Uterus (tissue), 4 donors: ENCODE data around the gene EXOC2. TPM values are rescaled to one million over a fixed set of nuclear protein-coding genes. Genes with fewer than 3 reads are reported as not detected.

Source experiments
- DNase-seq, 2 donors: peaks; one replicate each; pipeline ENCODE4 v3.0.0-alpha.2; 2019 to 2020
- H3K27ac ChIP-seq, 2 donors: fragments of 200-600 bp; sonication (generic); 1 replicate in 1 of 2; 2 replicates in 1 of 2; pipeline ENCODE4 v1.5.1; 2016 to 2018
- H3K27me3 ChIP-seq, 2 donors: fragments of 200-600 bp; sonication (generic); one replicate each; pipeline ENCODE4 v1.5.1; 2018 to 2019; ENCODE audit warnings: control low read depth in 1 of 2
- H3K36me3 ChIP-seq, 2 donors: fragments of 200-600 bp; sonication (generic); one replicate each; pipeline ENCODE4 v1.5.1; 2019; ENCODE audit warnings: control low read depth in 1 of 2
- H3K4me1 ChIP-seq, 2 donors: fragments of 200-600 bp; sonication (generic); one replicate each; pipeline ENCODE4 v1.5.1; 2018 to 2019; ENCODE audit warnings: control low read depth in 1 of 2
- H3K4me3 ChIP-seq, 2 donors: fragments of 200-600 bp; sonication (generic); 1 replicate in 1 of 2; 2 replicates in 1 of 2; pipeline ENCODE4 v1.5.1; 2018 to 2019; ENCODE audit warnings: mild to moderate bottlenecking in 1 of 2
- H3K9me3 ChIP-seq, 2 donors: fragments of 200-600 bp; sonication (generic); one replicate each; pipeline ENCODE4 v1.5.1; 2019; ENCODE audit warnings: control low read depth in 1 of 2
- POLR2A ChIP-seq, 2 donors: fragments of 450-650 bp; IDR thresholded peaks; one replicate each; pipeline ENCODE4 v1.6.1; 2016; ENCODE audit warnings: antibody characterized with exemption in 2 of 2, mild to moderate bottlenecking in 1 of 2, moderate library complexity in 1 of 2
- intact Hi-C: fragments of 100-400 bp; cut with DNase I; formaldehyde crosslinking; loops from one replicate; pipeline ENCODE4 v1.15.1; 2023; ENCODE audit warnings: low total_unique reads
- total RNA-seq, 4 donors: library from RNA; depleted of rRNA in 3 of 4; stranded (reverse); fragments of >200 nt in 3 of 4; gene quantifications; one replicate each; pipeline versions ENCODE4 v1.1.0 to v1.2.4, GENCODE V29; 2014 to 2023
- TF ChIP-seq, protein P1 (sequence below), 4 experiments: fragments of 200-600 bp in 2 of 4; fragments of 450-650 bp in 2 of 4; sonication (generic) in 2 of 4; IDR thresholded peaks; one replicate each; pipeline ENCODE4 v1.5.1; 2016 to 2019; ENCODE audit warnings: antibody characterized with exemption in 4 of 4, mild to moderate bottlenecking in 2 of 4, moderate library complexity in 1 of 4
- donor health status: DM: yes; HTN: yes; CAD: no.

Gene EXOC2
- total RNA-seq, 4 donors from 2014 or later, result 12.3 to 27.0 (median 22.9) TPM

DNA sequence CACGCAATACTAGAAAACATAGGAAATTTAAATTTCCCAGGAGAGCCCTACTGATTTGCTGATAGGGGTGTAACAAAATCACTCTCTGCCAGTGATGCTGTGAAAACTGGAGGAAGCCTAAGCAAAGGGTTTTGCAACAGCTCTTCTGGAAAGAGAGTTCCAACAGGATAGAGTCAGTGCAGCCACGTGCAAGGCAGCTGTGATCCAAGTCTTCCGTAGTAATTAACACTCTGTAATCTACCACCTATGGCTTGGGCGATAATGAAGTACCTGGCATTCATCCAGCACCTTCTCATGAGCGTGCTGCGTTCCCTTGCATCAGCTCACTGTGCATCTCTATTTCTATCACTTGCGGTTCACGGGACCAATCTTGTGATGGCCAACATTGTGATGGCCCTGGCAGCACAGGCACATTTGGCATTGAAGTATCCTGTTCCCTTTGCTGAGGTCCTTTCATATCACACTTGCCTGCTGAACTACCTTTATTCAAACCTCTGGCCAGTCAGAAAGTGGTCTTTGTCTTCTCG lies 253.2 kb downstream of the EXOC2 start:
- no peaks in the 10 kb centered on the region for H3K27me3 ChIP-seq
- no peaks in the 10 kb centered on the region for H3K4me1 ChIP-seq
- no peak for DNase-seq
- no peak overlapping the region for H3K27ac ChIP-seq
- no peak overlapping the region for H3K4me3 ChIP-seq
- no peaks in the 10 kb centered on the region for H3K9me3 ChIP-seq
- TF ChIP-seq POLR2A (IDR thresholded peaks at IDR 0.05), result no peak
- intact Hi-C loops, result no loop called here
- H3K36me3 ChIP-seq, result no peaks in the 10 kb centered on the region

DNA sequence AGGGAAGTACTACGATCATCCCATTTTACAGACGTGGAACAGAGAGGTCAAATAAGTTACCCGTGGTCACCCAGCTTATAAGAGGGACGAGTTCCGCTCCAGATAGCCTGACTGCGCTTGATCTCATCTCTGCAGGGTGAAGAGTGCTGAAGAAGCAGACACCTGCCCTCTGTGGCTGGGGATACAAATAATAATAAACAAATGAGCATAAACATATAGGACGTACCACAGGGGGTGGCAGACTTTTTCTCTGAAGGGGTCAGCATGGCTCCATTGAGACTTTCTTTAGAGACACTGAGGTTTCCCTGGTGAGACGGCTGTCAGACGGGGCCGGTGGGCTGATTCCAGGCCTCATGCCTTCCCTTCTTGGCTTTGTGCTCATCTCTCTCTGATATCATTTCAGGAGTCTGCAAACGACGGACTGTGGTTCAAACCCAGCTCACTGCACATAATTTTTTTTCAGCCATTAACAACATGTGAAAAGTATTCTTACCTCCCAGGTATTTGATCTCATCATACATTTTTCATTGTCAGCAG lies 254.2 kb downstream of the EXOC2 start:
- no peak for TF ChIP-seq POLR2A (IDR thresholded peaks at IDR 0.05)
- TF ChIP-seq, protein P1, sequence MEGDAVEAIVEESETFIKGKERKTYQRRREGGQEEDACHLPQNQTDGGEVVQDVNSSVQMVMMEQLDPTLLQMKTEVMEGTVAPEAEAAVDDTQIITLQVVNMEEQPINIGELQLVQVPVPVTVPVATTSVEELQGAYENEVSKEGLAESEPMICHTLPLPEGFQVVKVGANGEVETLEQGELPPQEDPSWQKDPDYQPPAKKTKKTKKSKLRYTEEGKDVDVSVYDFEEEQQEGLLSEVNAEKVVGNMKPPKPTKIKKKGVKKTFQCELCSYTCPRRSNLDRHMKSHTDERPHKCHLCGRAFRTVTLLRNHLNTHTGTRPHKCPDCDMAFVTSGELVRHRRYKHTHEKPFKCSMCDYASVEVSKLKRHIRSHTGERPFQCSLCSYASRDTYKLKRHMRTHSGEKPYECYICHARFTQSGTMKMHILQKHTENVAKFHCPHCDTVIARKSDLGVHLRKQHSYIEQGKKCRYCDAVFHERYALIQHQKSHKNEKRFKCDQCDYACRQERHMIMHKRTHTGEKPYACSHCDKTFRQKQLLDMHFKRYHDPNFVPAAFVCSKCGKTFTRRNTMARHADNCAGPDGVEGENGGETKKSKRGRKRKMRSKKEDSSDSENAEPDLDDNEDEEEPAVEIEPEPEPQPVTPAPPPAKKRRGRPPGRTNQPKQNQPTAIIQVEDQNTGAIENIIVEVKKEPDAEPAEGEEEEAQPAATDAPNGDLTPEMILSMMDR (IDR thresholded peaks at IDR 0.05), result no peak
- Histone ChIP-seq H3K4me3 (no peak overlapping the region), H3K36me3 (no peaks in the 10 kb centered on the region), H3K4me1 (no peaks in the 10 kb centered on the region), H3K27me3 (no peaks in the 10 kb centered on the region), H3K9me3 (no peaks in the 10 kb centered on the region), H3K27ac (no peak overlapping the region)
- no peak for DNase-seq
- intact Hi-C loops, result no loop called here

DNA sequence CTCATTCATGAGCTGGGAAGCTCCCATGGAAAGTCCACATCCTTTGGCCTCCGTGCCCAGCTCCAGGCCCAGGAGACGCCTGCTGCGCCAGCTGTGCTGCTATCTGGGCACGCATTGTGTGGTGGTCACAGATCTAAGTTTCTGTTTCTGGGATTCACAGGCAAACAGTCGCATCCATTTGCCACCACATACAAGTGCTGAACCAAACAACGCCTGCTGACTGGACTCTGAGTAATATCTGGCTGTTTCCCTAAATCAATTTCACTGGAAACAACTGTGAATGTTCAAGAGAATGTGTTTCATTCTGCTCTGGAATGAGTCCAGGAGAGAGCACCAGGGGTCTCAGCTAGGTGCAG lies 255.9 kb downstream of the EXOC2 start:
- intact Hi-C loops, result no loop called here

DNA sequence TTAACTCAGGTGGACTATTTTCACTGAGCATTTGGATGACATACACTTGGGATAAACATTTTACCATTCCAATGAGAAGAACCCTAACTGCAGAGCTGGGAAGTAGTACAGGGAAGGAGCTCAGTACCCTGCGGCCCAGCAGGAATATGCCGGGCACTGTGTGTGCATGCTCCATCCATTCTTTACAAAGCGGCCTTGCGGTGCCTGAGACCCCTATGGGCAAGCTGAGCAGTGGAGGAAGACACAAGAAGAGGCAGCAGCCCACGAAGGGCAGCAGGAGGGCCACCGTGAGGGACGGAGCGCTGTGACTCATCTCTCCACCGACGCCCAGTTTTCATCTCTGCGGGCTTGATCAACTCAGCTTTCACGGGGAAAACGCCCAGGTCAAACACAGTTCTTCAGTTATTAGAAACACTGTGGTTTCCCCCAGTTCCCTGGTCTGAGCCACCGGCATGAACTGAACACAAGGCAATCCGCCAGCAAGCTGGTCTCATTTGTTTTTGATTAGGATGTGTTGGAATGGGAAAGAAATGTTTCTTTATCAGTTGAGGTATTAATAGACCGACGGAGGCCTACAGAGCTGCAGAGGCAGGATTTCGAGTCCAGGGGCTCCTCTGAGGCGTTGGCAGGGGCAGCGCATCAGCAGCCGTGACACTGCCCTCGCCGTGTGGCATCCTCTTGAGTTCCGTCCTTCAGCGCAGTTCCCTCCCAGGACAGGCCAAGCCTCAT lies 256.5 kb downstream of the EXOC2 start:
- DNase-seq, result no peak
- no peaks in the 10 kb centered on the region for H3K27me3 ChIP-seq
- H3K27ac ChIP-seq, result no peak overlapping the region
- TF ChIP-seq, protein P1 (IDR thresholded peaks at IDR 0.05), result no peak
- TF ChIP-seq POLR2A (IDR thresholded peaks at IDR 0.05), result no peak
- no peak overlapping the region for H3K4me3 ChIP-seq
- H3K9me3 ChIP-seq, result no peaks in the 10 kb centered on the region
- H3K4me1 ChIP-seq, result no peaks in the 10 kb centered on the region
- no peaks in the 10 kb centered on the region for H3K36me3 ChIP-seq
- intact Hi-C loops, result no loop called here

More for the DNA sequence above, 255.9 kb downstream of the EXOC2 start:
- no peak overlapping the region for H3K27ac ChIP-seq
- no peaks in the 10 kb centered on the region for H3K27me3 ChIP-seq
- H3K4me3 ChIP-seq, result no peak overlapping the region
- DNase-seq, result no peak
- no peaks in the 10 kb centered on the region for H3K36me3 ChIP-seq
- H3K4me1 ChIP-seq, result no peaks in the 10 kb centered on the region
- TF ChIP-seq POLR2A (IDR thresholded peaks at IDR 0.05), result no peak
- TF ChIP-seq, protein P1 (IDR thresholded peaks at IDR 0.05), result no peak
- H3K9me3 ChIP-seq, result no peaks in the 10 kb centered on the region

DNA sequence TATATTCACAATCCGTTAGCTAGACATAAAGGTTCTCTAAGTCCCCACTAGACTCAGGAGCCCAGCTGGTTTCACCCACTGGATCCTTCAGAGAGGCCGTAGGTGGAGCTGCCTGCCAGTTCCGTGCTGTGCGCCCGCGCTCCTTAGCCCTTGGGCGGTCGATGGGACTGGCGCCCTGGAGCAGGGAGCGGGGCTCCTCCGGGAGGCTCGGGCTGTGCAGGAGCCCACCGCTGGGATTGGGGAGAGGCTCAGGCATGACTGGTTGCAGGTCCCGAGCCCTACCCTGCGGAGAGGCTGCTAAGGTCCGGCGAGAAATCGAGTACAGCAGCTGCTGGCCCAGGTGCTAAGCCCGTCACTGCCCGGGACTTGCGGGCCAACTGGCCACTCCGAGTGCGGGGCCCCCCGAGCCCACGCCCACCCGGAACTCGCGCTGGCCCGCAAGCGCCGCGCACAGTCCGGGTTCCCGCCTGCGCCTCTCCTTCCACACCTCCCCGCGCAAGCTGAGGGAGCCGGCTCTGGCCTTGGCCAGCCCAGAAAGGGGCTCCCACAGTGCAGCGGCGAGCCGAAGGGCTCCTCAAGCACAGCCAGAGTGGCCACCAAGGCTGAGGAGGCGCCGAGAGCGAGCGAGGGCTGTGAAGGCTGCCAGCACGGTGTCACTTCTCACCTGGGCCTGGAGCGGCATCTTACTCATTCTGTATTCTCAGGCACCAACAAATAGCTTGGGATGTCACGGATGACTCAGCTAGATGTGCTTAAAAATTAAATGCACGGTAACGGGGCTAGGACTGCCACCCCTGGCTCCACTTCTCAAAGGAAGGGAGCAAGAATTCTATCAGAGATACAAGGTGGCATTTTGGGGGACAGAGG lies 257.3 kb downstream of the EXOC2 start:
- Histone ChIP-seq H3K9me3 (no peaks in the 10 kb centered on the region), H3K27ac (no peak overlapping the region), H3K4me3 (no peak overlapping the region), H3K27me3 (no peaks in the 10 kb centered on the region), H3K4me1 (no peaks in the 10 kb centered on the region), H3K36me3 (no peaks in the 10 kb centered on the region)
- intact Hi-C loops, result no loop called here
- TF ChIP-seq, protein P1 (IDR thresholded peaks at IDR 0.05), result no peak
- TF ChIP-seq POLR2A (IDR thresholded peaks at IDR 0.05), result no peak
- DNase-seq, result no peak

Other genes starting within 250 kb of the EXOC2 start
- 1 to 10 TPM in 3 of 4 donors, not detected in 1; 1.5 to 2.8 (median 2.8) TPM for gene HUS1B, start 36.0 kb downstream of the EXOC2 start, total RNA-seq